K562 (cell line): ENCODE data around the gene ELF2. TPM values are rescaled to one million over a fixed set of nuclear protein-coding genes. Genes with fewer than 3 reads are reported as not detected.

Experiments used
- ATAC-seq: fragments of 200-7000 bp; cut with Tn5 transposase; 3 replicates; pipeline ENCODE4 v1.9.1; 2020; ENCODE audit warnings: moderate library complexity
- BruUV-seq: library from RNA; stranded (reverse); fragments of 400-500 nt; replicated peaks from 2 replicates; lab custom pipeline; 2021; lab: Mats Ljungman, UMichigan
- CTCF ChIA-PET: fragments of 300-600 bp; formaldehyde crosslinking; extraction: SDS; loops from one replicate; lab custom pipeline; 2021; ENCODE audit warnings: low intra/inter-chr PET ratio; lab: Yijun Ruan, JAX
- POLR2A ChIA-PET: fragments of 300-600, 350-650 bp; sonication (Branson Sonifier 250); formaldehyde crosslinking; extraction: SDS; loops from one replicate; lab custom pipeline; 2021; ENCODE audit warnings: antibody characterized with exemption, inconsistent platforms; lab: Yijun Ruan, JAX
- DNase-seq, 4 experiments: peaks; one replicate each; pipeline versions ENCODE4 v3.0.0 to v3.0.0-alpha.2; 2011 to 2018; ENCODE audit warnings: low spot score in 3 of 4, mixed read lengths in 3 of 4; ENCODE audit errors: extremely low read depth in 1 of 4
- FAIRE-seq: peaks from 2 replicates; lab custom pipeline; 2011; peaks lifted over from hg19 to GRCh38; lab: Jason Lieb, UNC
- H2AFZ ChIP-seq: 2 replicates; pipeline ENCODE4 v1.6.0; 2011; ENCODE audit warnings: low read depth, low read length, control low read depth, inconsistent platforms
- H3K27ac ChIP-seq: fragments of 200-600 bp; 3 replicates; pipeline ENCODE4 v1.8.0; 2011; ENCODE audit warnings: low read depth, mild to moderate bottlenecking, control low read depth, inconsistent platforms, low read length, moderate library complexity, mixed read lengths; ENCODE audit errors: extremely low read depth
- H3K27me3 ChIP-seq, 2 experiments: fragments of 300-600 bp in 1 of 2; 2 replicates in 1 of 2; 3 replicates in 1 of 2; pipeline versions ENCODE4 v1.6.0 to v1.8.0; 2011; ENCODE audit warnings: inconsistent platforms in 2 of 2, low read length in 2 of 2, mild to moderate bottlenecking in 1 of 2, mixed read lengths in 1 of 2, moderate library complexity in 1 of 2; ENCODE audit not compliant: control insufficient read depth in 2 of 2, insufficient read depth in 2 of 2
- H3K36me3 ChIP-seq: fragments of 300-600 bp; 3 replicates; pipeline ENCODE4 v1.8.0; 2011; ENCODE audit warnings: mild to moderate bottlenecking, low read length, inconsistent platforms; ENCODE audit not compliant: control insufficient read depth, insufficient read depth
- H3K4me1 ChIP-seq, 2 experiments: fragments of 200-600 bp in 1 of 2; replicated peaks in 1 of 2; 2 replicates in 1 of 2; 3 replicates in 1 of 2; pipeline versions ENCODE4 v1.5.1 to v1.8.0; 2011; ENCODE audit warnings: inconsistent platforms in 2 of 2, low read length in 2 of 2, mild to moderate bottlenecking in 1 of 2, mixed read lengths in 1 of 2, moderate library complexity in 1 of 2; ENCODE audit not compliant: control insufficient read depth in 2 of 2, insufficient read depth in 2 of 2
- H3K4me2 ChIP-seq: 2 replicates; pipeline ENCODE4 v1.6.1; 2011; ENCODE audit warnings: low read length, control low read depth, inconsistent platforms, mixed read lengths; ENCODE audit not compliant: insufficient read depth
- H3K4me3 ChIP-seq: fragments of 200-600 bp; sonication (generic), shearing (Covaris generic); 2 replicates; pipeline ENCODE4 v1.5.1; 2016; ENCODE audit warnings: control low read depth, inconsistent platforms
- H3K79me2 ChIP-seq: fragments of 200-600 bp; 3 replicates; pipeline ENCODE4 v1.8.0; 2011; ENCODE audit warnings: low read length, inconsistent platforms; ENCODE audit not compliant: control insufficient read depth, insufficient read depth
- H3K9ac ChIP-seq, 2 experiments: 2 replicates each; pipeline versions ENCODE4 v1.6.0 to v1.6.1; 2011; ENCODE audit warnings: low read depth in 2 of 2, low read length in 2 of 2, control low read depth in 1 of 2, inconsistent platforms in 1 of 2, mild to moderate bottlenecking in 1 of 2, mixed read lengths in 1 of 2; ENCODE audit not compliant: insufficient read depth in 1 of 2
- H3K9me1 ChIP-seq: one replicate; pipeline ENCODE4 v1.6.0; 2011; ENCODE audit warnings: inconsistent platforms, mild to moderate bottlenecking, low read length, moderate library complexity; ENCODE audit not compliant: control insufficient read depth, insufficient read depth
- H3K9me3 ChIP-seq: replicated peaks from 2 replicates; pipeline ENCODE4 v1.5.1; 2011; ENCODE audit warnings: low read depth, low read length, inconsistent platforms; ENCODE audit not compliant: control insufficient read depth, insufficient read depth
- H4K20me1 ChIP-seq: replicated peaks from 2 replicates; pipeline ENCODE4 v1.6.1; 2011; ENCODE audit warnings: low read length, inconsistent platforms, mixed read lengths; ENCODE audit not compliant: control insufficient read depth, insufficient read depth
- C11orf30 ChIP-seq: fragments of 450-650 bp; IDR thresholded peaks from 2 replicates; pipeline ENCODE4 v1.6.1; 2016; ENCODE audit warnings: low read depth, mild to moderate bottlenecking
- CBFA2T3 ChIP-seq: fragments of 450-650 bp; IDR thresholded peaks from 2 replicates; pipeline ENCODE4 v1.6.1; 2017
- DPF2 ChIP-seq: fragments of 450-650 bp; IDR thresholded peaks from 2 replicates; pipeline ENCODE4 v1.6.1; 2016
- HBP1 ChIP-seq: fragments of 450-650 bp; formaldehyde crosslinking; IDR thresholded peaks from 2 replicates; pipeline ENCODE4 v1.4.0; 2022; ENCODE audit warnings: missing genetic modification characterization
- HDGF ChIP-seq: fragments of 450-650 bp; IDR thresholded peaks from 2 replicates; pipeline ENCODE4 v1.6.1; 2016
- NFE2 ChIP-seq: IDR thresholded peaks from 2 replicates; pipeline ENCODE4 v1.6.1; 2014; ENCODE audit warnings: antibody characterized with exemption, low read depth
- NFXL1 ChIP-seq: fragments of 450-650 bp; formaldehyde crosslinking; IDR thresholded peaks from 2 replicates; pipeline ENCODE4 v1.4.0; 2021; ENCODE audit warnings: mild to moderate bottlenecking
- PREB ChIP-seq: sonication (generic); formaldehyde crosslinking; IDR thresholded peaks from 2 replicates; pipeline ENCODE4 v1.8.1; 2023; ENCODE audit warnings: mild to moderate bottlenecking, missing genetic modification reagents
- RFX7 ChIP-seq: fragments of 250-450 bp; sonication (Bioruptor Pico); IDR thresholded peaks from 2 replicates; pipeline ENCODE4 v1.5.1; 2021; ENCODE audit warnings: mild to moderate bottlenecking
- SMARCA4 ChIP-seq: fragments of 450-650 bp; IDR thresholded peaks from 2 replicates; pipeline ENCODE4 v1.6.1; 2016
- TBL1XR1 ChIP-seq, 2 experiments: IDR thresholded peaks; 2 replicates each; pipeline ENCODE4 v1.6.1; 2012; ENCODE audit warnings: improper control_type of control experiment in 2 of 2, low read length in 2 of 2, mild to moderate bottlenecking in 1 of 2
- TCF7L2 ChIP-seq: fragments of 150-350 bp; IDR thresholded peaks from 2 replicates; pipeline ENCODE4 v1.6.1; 2016; ENCODE audit warnings: low read depth, mild to moderate bottlenecking, low read length, moderate library complexity
- TRIM28 ChIP-seq: fragments of 450-650 bp; IDR thresholded peaks from 2 replicates; pipeline ENCODE4 v1.6.1; 2017
- WGBS: fragments of 100-300 bp; shearing (Covaris generic); methylation state at CpG from one replicate; pipeline ENCODE4 v1.1.6; 2016; ENCODE audit warnings: low coverage, mixed read lengths; ENCODE audit not compliant: insufficient coverage; ENCODE audit errors: missing lambda C conversion rate; 5-methylcytosine and 5-hydroxymethylcytosine counted together
- in situ Hi-C: fragments of 300-500 bp; cut with MboI; formaldehyde crosslinking; loops from 4 replicates; pipeline ENCODE4 v1.15.0; 2018; ENCODE audit warnings: inconsistent platforms, mixed read lengths
- intact Hi-C: fragments of 100-400 bp; cut with micrococcal nuclease; formaldehyde crosslinking; loops from 2 replicates; pipeline ENCODE4 v1.14.2; 2022
- polyA plus RNA-seq, 8 experiments: library from polyadenylated mRNA; depleted of rRNA in 4 of 8; stranded (reverse) in 5 of 8; unstranded in 3 of 8; fragments of >200 nt; fragmentation: Nextera tagmentation in 2 of 8; fragmentation: Illumina TruSeq in 1 of 8; extraction: Ambion mirVana in 2 of 8; extraction: Trizol in 1 of 8; gene quantifications; 2 replicates each; pipeline versions ENCODE4 v1.2.1 to v1.2.3, GENCODE V29; 2011 to 2014; ENCODE audit warnings: inconsistent platforms in 1 of 8, missing spikeins in 1 of 8
- total RNA-seq, 7 experiments: library from RNA; depleted of rRNA in 6 of 7; stranded (reverse); fragments of >200 nt in 6 of 7; fragmentation: Illumina TruSeq in 2 of 7; extraction: Trizol in 2 of 7; gene quantifications; 2 replicates each; pipeline versions ENCODE4 v1.2.1 to v1.2.3, GENCODE V29; 2011 to 2021; ENCODE audit warnings: low replicate concordance in 1 of 7
- TF ChIP-seq, protein P1 (sequence below), 2 experiments: fragments of 250-450 bp in 1 of 2; fragments of 450-650 bp in 1 of 2; sonication (Bioruptor Pico) in 1 of 2; IDR thresholded peaks; 2 replicates each; pipeline versions ENCODE4 v1.6.1 to v1.8.0; 2016 to 2021; ENCODE audit warnings: mild to moderate bottlenecking in 2 of 2, moderate library complexity in 2 of 2, missing compliant biosample characterization in 1 of 2, missing genetic modification characterization in 1 of 2
- TF ChIP-seq, protein P2 (sequence below): fragments of 450-650 bp; formaldehyde crosslinking; IDR thresholded peaks from 2 replicates; pipeline ENCODE4 v1.4.0; 2020; ENCODE audit warnings: mild to moderate bottlenecking, moderate library complexity

Gene ELF2
- total and polyA plus RNA-seq, 9 of the 15 experiments (the other 6 are each of a cell fraction or from before 2014, with no cell fraction given) = 9.4 to 58.7 (median 41.6) TPM

GRCh38 chr4:139014371-139015268, 162.4 kb downstream of the ELF2 start:
- Histone ChIP-seq H3K4me3 (peak overlapping the region; percentile 92; the same call in 1 of the 2 replicates), H3K27ac (peak overlapping the region; percentile 92), H3K9me1 (no peaks in the 10 kb centered on the region), H2AFZ (peak overlapping the region; percentile 95), H3K36me3 (peaks cover 17% of the 10 kb centered on the region), H3K4me1 (peaks cover 24 to 32% of the 10 kb centered on the region in 2 experiments; a peak in 4 of 5 replicates), H4K20me1 (peaks cover 3% of the 10 kb centered on the region), H3K27me3 (no peaks in the 10 kb centered on the region), H3K9ac (peak overlapping the region; percentile 83 to 98; a peak in 3 of 4 replicates), H3K9me3 (no peaks in the 10 kb centered on the region), H3K4me2 (peak overlapping the region; percentile 75), H3K79me2 (peaks cover 40% of the 10 kb centered on the region)
- ATAC-seq (peak; percentile 1; the same call in 1 of the 3 replicates), FAIRE-seq (peak; percentile 51), DNase-seq (peak in 2 of 4 experiments; percentile 37 to 54)
- BruUV-seq = TSS peak; percentile 84
- POLR2A ChIA-PET = interaction anchor here (0.7 to 2.1 kb wide), 12 partner anchors 9 to 613 kb away, joined by 3 to 7 read pairs (median 4); no protein-coding TSS in a partner anchor
- WGBS = 2% methylated on average over 8 of the region's 9 CpGs
- intact Hi-C loops = loop anchor here (5.0 to 10.0 kb wide), 4 partner anchors 68 to 770 kb away; partner anchors contain the start of genes ELF2 and SLC7A11
- in situ Hi-C loops = no loop called here
- CTCF ChIA-PET = no interaction called here
- TF ChIP-seq, protein P1, sequence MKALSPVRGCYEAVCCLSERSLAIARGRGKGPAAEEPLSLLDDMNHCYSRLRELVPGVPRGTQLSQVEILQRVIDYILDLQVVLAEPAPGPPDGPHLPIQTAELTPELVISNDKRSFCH (CRISPR knock-in tag; IDR thresholded peaks at IDR 0.05) = no peak
- TF ChIP-seq, protein P1 (tag; IDR thresholded peaks at IDR 0.05) = 0 out of 2 replicates have a peak, but pooled peaks have one; percentile 21
- TF ChIP-seq TBL1XR1 (IDR thresholded peaks at IDR 0.05; ENCODE audit: low read length in 2 of 2) = 0 out of 4 replicates have a peak, but pooled peaks of 1 of the 2 experiments have one; percentile 32
- no peak for TF ChIP-seq RFX7 (CRISPR knock-in tag)
- TF ChIP-seq DPF2 = peak; percentile 61
- peak; percentile 94 for TF ChIP-seq C11orf30
- peak; percentile 54 for TF ChIP-seq CBFA2T3
- TF ChIP-seq, protein P2, sequence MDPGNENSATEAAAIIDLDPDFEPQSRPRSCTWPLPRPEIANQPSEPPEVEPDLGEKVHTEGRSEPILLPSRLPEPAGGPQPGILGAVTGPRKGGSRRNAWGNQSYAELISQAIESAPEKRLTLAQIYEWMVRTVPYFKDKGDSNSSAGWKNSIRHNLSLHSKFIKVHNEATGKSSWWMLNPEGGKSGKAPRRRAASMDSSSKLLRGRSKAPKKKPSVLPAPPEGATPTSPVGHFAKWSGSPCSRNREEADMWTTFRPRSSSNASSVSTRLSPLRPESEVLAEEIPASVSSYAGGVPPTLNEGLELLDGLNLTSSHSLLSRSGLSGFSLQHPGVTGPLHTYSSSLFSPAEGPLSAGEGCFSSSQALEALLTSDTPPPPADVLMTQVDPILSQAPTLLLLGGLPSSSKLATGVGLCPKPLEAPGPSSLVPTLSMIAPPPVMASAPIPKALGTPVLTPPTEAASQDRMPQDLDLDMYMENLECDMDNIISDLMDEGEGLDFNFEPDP (CRISPR knock-in tag) = no peak
- TF ChIP-seq TCF7L2 = 0 out of 2 replicates have a peak, but pooled peaks have one; percentile 3
- TF ChIP-seq NFE2 = peak; percentile 36
- no peak for TF ChIP-seq NFXL1 (CRISPR knock-in tag)
- TF ChIP-seq HDGF = 0 out of 2 replicates have a peak, but pooled peaks have one; percentile 68
- TF ChIP-seq HBP1 = 0 out of 2 replicates have a peak, but pooled peaks have one; percentile 51
- TF ChIP-seq PREB (CRISPR knock-in tag) = no peak
- TF ChIP-seq TRIM28 = no peak
- peak; percentile 72 for TF ChIP-seq SMARCA4
